Measurements from ENCODE around the gene CPNE5. TPM values are rescaled to one million over a fixed set of nuclear protein-coding genes. Genes with fewer than 3 reads are reported as not detected.
"Not testable (repeated sequence)": the region's sequence is repeated elsewhere in the genome, so short reads cannot be mapped to it uniquely, and the experiment has no call there.

The CPNE5 gene
- total RNA-seq, 1 experiment from 2014 or later = 0.44 TPM

DNA sequence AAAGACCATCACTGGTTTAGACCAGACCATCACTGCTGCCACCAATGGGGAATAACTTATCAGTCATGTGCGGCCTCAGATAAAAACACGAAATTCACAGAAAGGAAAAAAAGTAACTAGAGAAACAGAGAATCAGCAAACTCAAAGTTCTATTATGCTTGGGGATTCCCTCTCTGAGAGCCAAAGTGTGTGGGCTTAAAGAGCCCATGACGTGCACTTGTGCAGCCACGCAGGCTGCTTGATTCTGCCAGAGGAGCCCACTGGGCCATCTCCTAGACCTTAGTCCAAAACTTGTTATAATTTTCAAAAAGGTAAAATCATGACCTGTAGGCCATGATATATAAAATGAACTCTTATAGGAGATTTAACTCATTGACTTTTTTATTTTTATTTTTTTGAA lies 126.4 kb downstream of the CPNE5 start:
- intact Hi-C loops (cut with micrococcal nuclease; ENCODE audit: unreplicated experiment) = no loop called here
- no peak for ATAC-seq
- DNase-seq (ENCODE audit: low read depth, low spot score) = no peak
- no peak overlapping the region for H3K27ac ChIP-seq (ENCODE audit: low read length)
- H3K4me1 ChIP-seq (ENCODE audit: control insufficient read depth, insufficient read depth, low read length) = no peaks in the 10 kb centered on the region
- CTCF ChIA-PET = no interaction called here
- BruUV-seq (replicated peaks) = no TSS peak
- in situ Hi-C loops (cut with HindIII; ENCODE audit: low pct_unique_long_range_greater_than_20kb, low sequenced_read_pairs) = no loop called here
- H3K4me3 ChIP-seq (ENCODE audit: low read depth in 2 of 2, low read length in 2 of 2) = no peak overlapping the region
- POLR2A ChIA-PET = no interaction called here
- H3K36me3 ChIP-seq (ENCODE audit: control insufficient read depth, insufficient read depth, low read length) = no peaks in the 10 kb centered on the region
- H3K27me3 ChIP-seq (ENCODE audit: control insufficient read depth, insufficient read depth, low read length) = no peaks in the 10 kb centered on the region
- TF ChIP-seq CTCF (IDR thresholded peaks at IDR 0.05) (no peak), TCF7L2 (IDR thresholded peaks at IDR 0.05; ENCODE audit: low read depth, low read length) (no peak), SIN3A (IDR thresholded peaks at IDR 0.05; ENCODE audit: borderline replicate concordance, insufficient read depth, low read depth, low read length) (no peak), POLR2AphosphoS5 (IDR thresholded peaks at IDR 0.05; ENCODE audit: low read depth, low read length) (no peak)
- TF ChIP-seq, protein P1, sequence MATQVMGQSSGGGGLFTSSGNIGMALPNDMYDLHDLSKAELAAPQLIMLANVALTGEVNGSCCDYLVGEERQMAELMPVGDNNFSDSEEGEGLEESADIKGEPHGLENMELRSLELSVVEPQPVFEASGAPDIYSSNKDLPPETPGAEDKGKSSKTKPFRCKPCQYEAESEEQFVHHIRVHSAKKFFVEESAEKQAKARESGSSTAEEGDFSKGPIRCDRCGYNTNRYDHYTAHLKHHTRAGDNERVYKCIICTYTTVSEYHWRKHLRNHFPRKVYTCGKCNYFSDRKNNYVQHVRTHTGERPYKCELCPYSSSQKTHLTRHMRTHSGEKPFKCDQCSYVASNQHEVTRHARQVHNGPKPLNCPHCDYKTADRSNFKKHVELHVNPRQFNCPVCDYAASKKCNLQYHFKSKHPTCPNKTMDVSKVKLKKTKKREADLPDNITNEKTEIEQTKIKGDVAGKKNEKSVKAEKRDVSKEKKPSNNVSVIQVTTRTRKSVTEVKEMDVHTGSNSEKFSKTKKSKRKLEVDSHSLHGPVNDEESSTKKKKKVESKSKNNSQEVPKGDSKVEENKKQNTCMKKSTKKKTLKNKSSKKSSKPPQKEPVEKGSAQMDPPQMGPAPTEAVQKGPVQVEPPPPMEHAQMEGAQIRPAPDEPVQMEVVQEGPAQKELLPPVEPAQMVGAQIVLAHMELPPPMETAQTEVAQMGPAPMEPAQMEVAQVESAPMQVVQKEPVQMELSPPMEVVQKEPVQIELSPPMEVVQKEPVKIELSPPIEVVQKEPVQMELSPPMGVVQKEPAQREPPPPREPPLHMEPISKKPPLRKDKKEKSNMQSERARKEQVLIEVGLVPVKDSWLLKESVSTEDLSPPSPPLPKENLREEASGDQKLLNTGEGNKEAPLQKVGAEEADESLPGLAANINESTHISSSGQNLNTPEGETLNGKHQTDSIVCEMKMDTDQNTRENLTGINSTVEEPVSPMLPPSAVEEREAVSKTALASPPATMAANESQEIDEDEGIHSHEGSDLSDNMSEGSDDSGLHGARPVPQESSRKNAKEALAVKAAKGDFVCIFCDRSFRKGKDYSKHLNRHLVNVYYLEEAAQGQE (IDR thresholded peaks at IDR 0.05; ENCODE audit: insufficient read depth in 1 of 2, low read depth in 2 of 2, low read length in 1 of 2) = no peak
- H3K9me3 ChIP-seq (ENCODE audit: control insufficient read depth, insufficient read depth, low read depth, low read length) = no peaks in the 10 kb centered on the region

GRCh38 chr6:36706339-36706738 lies 132.9 kb downstream of the CPNE5 start:
- intact Hi-C loops (cut with micrococcal nuclease; ENCODE audit: unreplicated experiment) = no loop called here
- Histone ChIP-seq H3K36me3 (ENCODE audit: control insufficient read depth, insufficient read depth, low read length) (no peaks in the 10 kb centered on the region), H3K4me3 (ENCODE audit: low read depth in 2 of 2, low read length in 2 of 2) (no peak overlapping the region), H3K4me1 (ENCODE audit: control insufficient read depth, insufficient read depth, low read length) (no peaks in the 10 kb centered on the region), H3K9me3 (ENCODE audit: control insufficient read depth, insufficient read depth, low read depth, low read length) (no peaks in the 10 kb centered on the region), H3K27ac (ENCODE audit: low read length) (no peak overlapping the region), H3K27me3 (ENCODE audit: control insufficient read depth, insufficient read depth, low read length) (no peaks in the 10 kb centered on the region)
- ATAC-seq (no peak), DNase-seq (ENCODE audit: low read depth, low spot score) (no peak)
- no peak for TF ChIP-seq CTCF (IDR thresholded peaks at IDR 0.05)
- TF ChIP-seq TCF7L2 (IDR thresholded peaks at IDR 0.05; ENCODE audit: low read depth, low read length) = no peak
- no peak for TF ChIP-seq SIN3A (IDR thresholded peaks at IDR 0.05; ENCODE audit: borderline replicate concordance, insufficient read depth, low read depth, low read length)
- TF ChIP-seq, protein P1 (IDR thresholded peaks at IDR 0.05; ENCODE audit: insufficient read depth in 1 of 2, low read depth in 2 of 2, low read length in 1 of 2) = no peak
- TF ChIP-seq POLR2AphosphoS5 (IDR thresholded peaks at IDR 0.05; ENCODE audit: low read depth, low read length) = no peak
- ChIA-PET CTCF (interaction anchor here (0.6 kb wide), 1 partner anchor 81 kb away, joined by 5 read pairs; no protein-coding TSS in a partner anchor), POLR2A (no interaction called here)
- no TSS peak for BruUV-seq (replicated peaks)
- in situ Hi-C loops (cut with HindIII; ENCODE audit: low pct_unique_long_range_greater_than_20kb, low sequenced_read_pairs) = no loop called here

GRCh38 chr6:36704961-36705577 lies 134.2 kb downstream of the CPNE5 start:
- H3K36me3 ChIP-seq (ENCODE audit: control insufficient read depth, insufficient read depth, low read length); DNase-seq (ENCODE audit: low read depth, low spot score); H3K9me3 ChIP-seq (ENCODE audit: control insufficient read depth, insufficient read depth, low read depth, low read length); ATAC-seq; H3K4me1 ChIP-seq (ENCODE audit: control insufficient read depth, insufficient read depth, low read length); POLR2A ChIA-PET; H3K4me3 ChIP-seq (ENCODE audit: low read depth in 2 of 2, low read length in 2 of 2); H3K27me3 ChIP-seq (ENCODE audit: control insufficient read depth, insufficient read depth, low read length); H3K27ac ChIP-seq (ENCODE audit: low read length); BruUV-seq (replicated peaks); in situ Hi-C loops (cut with HindIII; ENCODE audit: low pct_unique_long_range_greater_than_20kb, low sequenced_read_pairs); intact Hi-C loops (cut with micrococcal nuclease; ENCODE audit: unreplicated experiment): not testable (repeated sequence)
- CTCF ChIA-PET = interaction anchor here (0.6 kb wide), 1 partner anchor 47 kb away, joined by 3 read pairs; no protein-coding TSS in a partner anchor

Data from Panc1 (cell line).